Measurements from ENCODE around the gene CPA2. TPM values are rescaled to one million over a fixed set of nuclear protein-coding genes. Genes with fewer than 3 reads are reported as not detected.
"Not testable (repeated sequence)": the region's sequence is repeated elsewhere in the genome, so short reads cannot be mapped to it uniquely, and the experiment has no call there.

CPA2 gene
- total and polyA plus RNA-seq, 7 donors: 0.23 to 0.32 (median 0.30) TPM; not detected in 4

GRCh38 chr7:130240240-130240639 lies 26.4 kb upstream of the CPA2 start:
- H3K4me3 ChIP-seq: no peak overlapping the region
- no peaks in the 10 kb centered on the region for H3K9me3 ChIP-seq
- DNase-seq (no peak), ATAC-seq (no peak)
- H3K4me1 ChIP-seq: peaks cover 3% of the 10 kb centered on the region
- H3K36me3 ChIP-seq (ENCODE audit: insufficient read depth in 1 of 2, low read depth in 1 of 2): no peaks in the 10 kb centered on the region
- no peaks in the 10 kb centered on the region for H3K27me3 ChIP-seq (ENCODE audit: insufficient read depth in 3 of 3, low read length in 2 of 3)
- no peak for TF ChIP-seq CTCF (IDR thresholded peaks at IDR 0.05)
- H3K27ac ChIP-seq: no peak overlapping the region
- intact Hi-C loops (cut with DNase I): loop anchor here (5.0 to 10.0 kb wide), 3 partner anchors 247 to 485 kb away; no protein-coding TSS in a partner anchor
- 88 to 94% (median 92%) methylated on average over 1 of the region's 1 CpG for WGBS, 3 donors

GRCh38 chr7:130242198-130243014 lies 24.3 kb upstream of the CPA2 start:
- ATAC-seq (peak in 3 of 4 donors; percentile 78 to 83 (median 78)), DNase-seq (peak; percentile 57 to 69)
- Histone ChIP-seq H3K27ac (no peak overlapping the region), H3K4me1 (no peaks in the 10 kb centered on the region), H3K36me3 (ENCODE audit: insufficient read depth in 1 of 2, low read depth in 1 of 2) (no peaks in the 10 kb centered on the region), H3K27me3 (ENCODE audit: insufficient read depth in 3 of 3, low read length in 2 of 3) (no peaks in the 10 kb centered on the region), H3K4me3 (no peak overlapping the region), H3K9me3 (peaks cover 5% of the 10 kb centered on the region)
- WGBS, 3 donors: 37 to 46% (median 46%) methylated on average over 5 of the region's 5 CpGs
- intact Hi-C loops (cut with DNase I): loop anchor here (2.0 to 10.0 kb wide), 4 partner anchors 245 to 482 kb away; no protein-coding TSS in a partner anchor
- peak; percentile 79 for TF ChIP-seq CTCF (IDR thresholded peaks at IDR 0.05)

- H3K36me3 ChIP-seq (ENCODE audit: insufficient read depth in 1 of 2, low read depth in 1 of 2); H3K4me1 ChIP-seq; H3K4me3 ChIP-seq; H3K27ac ChIP-seq; H3K27me3 ChIP-seq (ENCODE audit: insufficient read depth in 3 of 3, low read length in 2 of 3); H3K9me3 ChIP-seq; ATAC-seq; DNase-seq: not testable (repeated sequence)
- intact Hi-C loops (cut with DNase I): loop anchor here (2.0 to 10.0 kb wide), 4 partner anchors 244 to 481 kb away; no protein-coding TSS in a partner anchor
- 5 to 13% (median 12%) methylated on average over 1 of the region's 1 CpG for WGBS, 3 donors
Observed at GRCh38 chr7:130243486-130243885, 23.2 kb upstream of the CPA2 start.

- DNase-seq; H3K36me3 ChIP-seq (ENCODE audit: insufficient read depth in 1 of 2, low read depth in 1 of 2); ATAC-seq; H3K27ac ChIP-seq; H3K4me1 ChIP-seq; H3K27me3 ChIP-seq (ENCODE audit: insufficient read depth in 3 of 3, low read length in 2 of 3); H3K4me3 ChIP-seq; H3K9me3 ChIP-seq: not testable (repeated sequence)
- 93 to 97% (median 97%) methylated on average over 1 of the region's 1 CpG for WGBS, 3 donors
- intact Hi-C loops (cut with DNase I): loop anchor here in 1 of 2 donors (10.0 kb wide), 1 partner anchor 478 kb away; no protein-coding TSS in a partner anchor
Observed at GRCh38 chr7:130246491-130246890, 20.2 kb upstream of the CPA2 start.

GRCh38 chr7:130248842-130249241 lies 17.8 kb upstream of the CPA2 start:
- not testable (repeated sequence) for ATAC-seq; DNase-seq; H3K36me3 ChIP-seq (ENCODE audit: insufficient read depth in 1 of 2, low read depth in 1 of 2); H3K9me3 ChIP-seq; H3K27me3 ChIP-seq (ENCODE audit: insufficient read depth in 3 of 3, low read length in 2 of 3); H3K4me1 ChIP-seq; H3K4me3 ChIP-seq; H3K27ac ChIP-seq
- WGBS, 3 donors: 96 to 97% (median 97%) methylated on average over 5 of the region's 5 CpGs
- intact Hi-C loops (cut with DNase I): loop anchor here in 1 of 2 donors (10.0 kb wide), 1 partner anchor 476 kb away; no protein-coding TSS in a partner anchor

GRCh38 chr7:130249626-130250025 lies 17.0 kb upstream of the CPA2 start:
- WGBS, 3 donors: 79 to 92% (median 88%) methylated on average over 3 of the region's 3 CpGs
- H3K9me3 ChIP-seq; DNase-seq; H3K4me1 ChIP-seq; H3K36me3 ChIP-seq (ENCODE audit: insufficient read depth in 1 of 2, low read depth in 1 of 2); H3K27me3 ChIP-seq (ENCODE audit: insufficient read depth in 3 of 3, low read length in 2 of 3); ATAC-seq; H3K4me3 ChIP-seq; H3K27ac ChIP-seq: not testable (repeated sequence)
- intact Hi-C loops (cut with DNase I): loop anchor here in 1 of 2 donors (10.0 kb wide), 1 partner anchor 475 kb away; no protein-coding TSS in a partner anchor
